GM12878 (cell line): ENCODE measurements around the gene VSX1. TPM values are rescaled to one million over a fixed set of nuclear protein-coding genes. Genes with fewer than 3 reads are reported as not detected.

Experiments used
- ATAC-seq: fragments of 200-7000 bp; cut with Tn5 transposase; 3 replicates; pipeline ENCODE4 v1.9.1; 2020; ENCODE audit warnings: mild to moderate bottlenecking, moderate library complexity
- BruUV-seq: library from RNA; stranded (reverse); fragments of 400-500 nt; replicated peaks from 2 replicates; lab custom pipeline; 2021; lab: Mats Ljungman, UMichigan
- CTCF ChIA-PET: fragments of 300-600 bp; sonication (Branson Sonifier 250); formaldehyde crosslinking; extraction: SDS; loops from one replicate; lab custom pipeline; 2021; ENCODE audit warnings: inconsistent platforms; lab: Yijun Ruan, JAX
- POLR2A ChIA-PET: fragments of 350-600 bp; formaldehyde crosslinking; extraction: SDS; loops from one replicate; lab custom pipeline; 2021; ENCODE audit warnings: inconsistent platforms; lab: Charles Lee
- RAD21 ChIA-PET: fragments of 300-600 bp; sonication (Branson Sonifier 250); formaldehyde crosslinking; loops from one replicate; lab custom pipeline; 2023; ENCODE audit warnings: antibody characterized with exemption; ENCODE audit not compliant: unreplicated experiment; lab: Charles Lee
- SMC1A ChIA-PET: fragments of 300-600 bp; sonication (Branson Sonifier 250); formaldehyde crosslinking; loops from one replicate; lab custom pipeline; 2023; ENCODE audit not compliant: unreplicated experiment, uncharacterized antibody; lab: Charles Lee
- DNase-seq: peaks from one replicate; pipeline ENCODE4 v3.0.0-alpha.2; 2011; ENCODE audit warnings: low read depth, low spot score
- FAIRE-seq: peaks from 3 replicates; lab custom pipeline; 2011; peaks lifted over from hg19 to GRCh38; lab: Jason Lieb, UNC
- H2AFZ ChIP-seq: 2 replicates; pipeline ENCODE4 v1.6.0; 2011; ENCODE audit warnings: low read depth, low read length, control low read depth; ENCODE audit not compliant: control insufficient read depth
- H3K27ac ChIP-seq: 2 replicates; pipeline ENCODE4 v1.5.1; 2011; ENCODE audit warnings: control low read depth; ENCODE audit not compliant: control insufficient read depth, insufficient read depth
- H3K27me3 ChIP-seq, 2 experiments: replicated peaks in 1 of 2; 2 replicates each; pipeline versions ENCODE4 v1.6.0 to v1.6.1; 2011; ENCODE audit warnings: low read length in 1 of 2; ENCODE audit not compliant: control insufficient read depth in 2 of 2, insufficient read depth in 2 of 2
- H3K36me3 ChIP-seq, 2 experiments: 2 replicates each; pipeline ENCODE4 v1.5.1; 2011; ENCODE audit warnings: low read length in 1 of 2; ENCODE audit not compliant: control insufficient read depth in 2 of 2, insufficient read depth in 2 of 2
- H3K4me1 ChIP-seq: 2 replicates; pipeline ENCODE4 v1.6.1; 2011; ENCODE audit warnings: mild to moderate bottlenecking, low read length, moderate library complexity, mixed read lengths; ENCODE audit not compliant: control insufficient read depth, insufficient read depth
- H3K4me2 ChIP-seq: 2 replicates; pipeline ENCODE4 v1.6.0; 2011; ENCODE audit warnings: control low read depth; ENCODE audit not compliant: control insufficient read depth, insufficient read depth
- H3K4me3 ChIP-seq: fragments of 200-600 bp; sonication (generic); 2 replicates; pipeline ENCODE4 v1.5.1; 2016
- H3K79me2 ChIP-seq: 2 replicates; pipeline ENCODE4 v1.6.0; 2011; ENCODE audit warnings: low read length; ENCODE audit not compliant: control insufficient read depth, insufficient read depth
- H3K9ac ChIP-seq: 2 replicates; pipeline ENCODE4 v1.8.0; 2011; ENCODE audit warnings: low read length, control low read depth, mixed read lengths; ENCODE audit not compliant: control insufficient read depth, insufficient read depth
- H3K9me3 ChIP-seq: replicated peaks from 3 replicates; pipeline ENCODE4 v1.5.1; 2011; ENCODE audit warnings: mild to moderate bottlenecking, low read length; ENCODE audit not compliant: control insufficient read depth, insufficient read depth
- H4K20me1 ChIP-seq: 2 replicates; pipeline ENCODE4 v1.6.0; 2011; ENCODE audit not compliant: control insufficient read depth, insufficient read depth
- ESRRA ChIP-seq: IDR thresholded peaks from 2 replicates; pipeline ENCODE4 v1.6.1; 2012; ENCODE audit warnings: mild to moderate bottlenecking, low read length, improper control_type of control experiment
- SP1 ChIP-seq: IDR thresholded peaks from one replicate; pipeline ENCODE4 v1.6.1; 2011; ENCODE audit warnings: low read depth, low read length
- SREBF2 ChIP-seq: IDR thresholded peaks from 2 replicates; pipeline ENCODE4 v1.6.1; 2012; ENCODE audit warnings: mild to moderate bottlenecking, low read length
- WGBS: methylation state at CpG from one replicate; pipeline ENCODE4 v1.1.6; 2016; ENCODE audit warnings: low lambda C conversion rate; ENCODE audit not compliant: insufficient replicate concordance, insufficient coverage; ENCODE audit errors: missing lambda C conversion rate; 5-methylcytosine and 5-hydroxymethylcytosine counted together
- in situ Hi-C: fragments of 300-500 bp; cut with MboI; formaldehyde crosslinking; loops from 9 replicates; pipeline ENCODE4 v1.14.3; 2018; ENCODE audit warnings: mixed read lengths
- intact Hi-C: fragments of 100-400 bp; cut with micrococcal nuclease; formaldehyde crosslinking; loops from one replicate; pipeline ENCODE4 v1.14.2; 2022; ENCODE audit not compliant: unreplicated experiment
- polyA plus RNA-seq, 11 experiments: library from polyadenylated mRNA; depleted of rRNA in 4 of 11; unstranded in 6 of 11; stranded (reverse) in 5 of 11; fragments of >200 nt; fragmentation: Nextera tagmentation in 4 of 11; fragmentation: Illumina TruSeq in 1 of 11; extraction: Ambion mirVana in 4 of 11; extraction: Trizol in 1 of 11; gene quantifications; 1 replicate in 1 of 11; 2 replicates in 10 of 11; pipeline versions ENCODE4 v1.2.1 to v1.2.3, GENCODE V29; 2011 to 2016; ENCODE audit warnings: inconsistent platforms in 2 of 11, missing spikeins in 2 of 11, low read depth in 1 of 11
- total RNA-seq, 4 experiments: library from RNA; depleted of rRNA in 3 of 4; stranded (reverse); fragments of >200 nt in 3 of 4; fragmentation: Illumina TruSeq in 1 of 4; extraction: Trizol in 1 of 4; gene quantifications; 2 replicates each; pipeline versions ENCODE4 v1.2.1 to v1.2.3, GENCODE V29; 2013 to 2021
- TF ChIP-seq, protein P1 (sequence below): IDR thresholded peaks from 2 replicates; pipeline ENCODE4 v1.6.1; 2012; ENCODE audit warnings: low read depth, low read length, improper control_type of control experiment

Gene VSX1
- total and polyA plus RNA-seq, 10 of the 15 experiments (the other 5 are each of a cell fraction or from before 2014, with no cell fraction given) = 0.05 TPM; not detected in 9

DNA sequence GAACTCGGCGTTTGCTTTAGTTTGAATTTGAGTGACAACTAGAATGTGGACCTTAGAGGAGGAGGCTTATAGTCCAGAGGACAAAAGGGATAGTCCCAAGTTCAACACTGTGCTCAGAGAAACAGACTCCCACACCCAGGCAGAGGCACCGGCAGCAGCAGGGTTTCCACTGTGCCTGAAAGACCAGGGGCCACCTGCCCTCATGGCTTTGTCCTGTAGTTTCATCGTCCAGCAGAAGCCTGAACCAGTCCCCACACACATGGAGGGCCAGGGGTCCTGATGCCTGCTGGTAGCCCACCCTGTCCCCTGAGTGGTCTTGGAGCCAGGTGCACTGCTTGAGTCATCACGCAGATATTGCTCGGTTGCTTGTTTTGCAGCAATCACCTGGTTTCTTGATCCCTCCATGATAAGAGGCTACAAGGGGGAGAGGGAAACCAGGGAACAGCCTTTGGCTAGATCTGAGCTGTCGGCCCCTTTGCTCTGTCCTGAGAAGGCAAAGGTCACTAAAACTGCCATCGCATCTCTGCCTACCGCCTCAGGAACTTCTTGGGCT, 16.8 kb downstream of the VSX1 start:
- Histone ChIP-seq H3K4me3 (no peak overlapping the region), H3K9ac (no peak overlapping the region), H3K9me3 (no peaks in the 10 kb centered on the region), H3K27me3 (peaks cover 0 to 4% of the 10 kb centered on the region in 2 experiments; a peak in 2 of 4 replicates), H2AFZ (no peak overlapping the region), H4K20me1 (no peaks in the 10 kb centered on the region), H3K36me3 (no peaks in the 10 kb centered on the region), H3K79me2 (no peaks in the 10 kb centered on the region), H3K4me1 (no peaks in the 10 kb centered on the region), H3K4me2 (no peak overlapping the region), H3K27ac (no peak overlapping the region)
- BruUV-seq = no TSS peak
- ChIA-PET SMC1A (interaction anchor here (0.6 to 6.4 kb wide), 16 partner anchors 10 to 334 kb away, joined by 3 to 116 read pairs (median 3); partner anchors contain the start of gene APMAP), POLR2A (interaction anchor here (1.1 kb wide), 2 partner anchors 71 to 77 kb away, joined by 3 read pairs; no protein-coding TSS in a partner anchor), RAD21 (interaction anchor here (0.7 to 9.2 kb wide), 9 partner anchors 11 to 113 kb away, joined by 3 to 87 read pairs (median 4); partner anchors contain the start of gene APMAP), CTCF (interaction anchor here (0.5 to 12.6 kb wide), 27 partner anchors 9 to 902 kb away, joined by 3 to 244 read pairs (median 4); partner anchors contain the start of genes APMAP and PYGB)
- 45% methylated on average over 9 of the region's 9 CpGs for WGBS
- in situ Hi-C loops (loop anchor here (10.0 to 25.0 kb wide), 2 partner anchors 110 to 1703 kb away; partner anchors contain the start of genes GZF1 and NXT1), intact Hi-C loops (loop anchor here (1.0 to 5.0 kb wide), 2 partner anchors 70 to 332 kb away; no protein-coding TSS in a partner anchor)
- DNase-seq (no peak), FAIRE-seq (no peak), ATAC-seq (no peak)
- no peak for TF ChIP-seq ESRRA
- TF ChIP-seq, protein P1, sequence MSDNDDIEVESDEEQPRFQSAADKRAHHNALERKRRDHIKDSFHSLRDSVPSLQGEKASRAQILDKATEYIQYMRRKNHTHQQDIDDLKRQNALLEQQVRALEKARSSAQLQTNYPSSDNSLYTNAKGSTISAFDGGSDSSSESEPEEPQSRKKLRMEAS = no peak
- TF ChIP-seq SP1 = no peak
- no peak for TF ChIP-seq SREBF2
